Measurements from ENCODE around the gene PARP9.

DNA sequence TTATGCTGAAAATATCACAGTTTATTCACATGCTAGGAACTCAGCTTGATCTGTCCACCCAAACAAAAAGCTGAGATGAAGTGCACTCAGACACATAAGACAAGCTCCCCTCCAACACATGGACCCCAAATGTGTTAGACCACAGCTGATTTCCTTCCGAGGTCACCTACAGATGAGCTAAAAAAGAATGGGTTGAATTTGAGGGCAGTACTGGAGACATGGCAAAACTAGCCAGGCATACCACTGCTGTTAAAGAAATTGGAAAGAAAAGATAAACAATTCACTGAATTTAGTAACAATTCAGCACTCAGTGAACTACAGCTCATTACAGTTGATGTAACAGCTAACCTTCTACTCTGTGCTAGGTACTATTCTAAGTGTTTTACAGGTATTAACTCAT lies 15.5 kb downstream of the PARP9 start:
- TF ChIP-seq, protein P1, sequence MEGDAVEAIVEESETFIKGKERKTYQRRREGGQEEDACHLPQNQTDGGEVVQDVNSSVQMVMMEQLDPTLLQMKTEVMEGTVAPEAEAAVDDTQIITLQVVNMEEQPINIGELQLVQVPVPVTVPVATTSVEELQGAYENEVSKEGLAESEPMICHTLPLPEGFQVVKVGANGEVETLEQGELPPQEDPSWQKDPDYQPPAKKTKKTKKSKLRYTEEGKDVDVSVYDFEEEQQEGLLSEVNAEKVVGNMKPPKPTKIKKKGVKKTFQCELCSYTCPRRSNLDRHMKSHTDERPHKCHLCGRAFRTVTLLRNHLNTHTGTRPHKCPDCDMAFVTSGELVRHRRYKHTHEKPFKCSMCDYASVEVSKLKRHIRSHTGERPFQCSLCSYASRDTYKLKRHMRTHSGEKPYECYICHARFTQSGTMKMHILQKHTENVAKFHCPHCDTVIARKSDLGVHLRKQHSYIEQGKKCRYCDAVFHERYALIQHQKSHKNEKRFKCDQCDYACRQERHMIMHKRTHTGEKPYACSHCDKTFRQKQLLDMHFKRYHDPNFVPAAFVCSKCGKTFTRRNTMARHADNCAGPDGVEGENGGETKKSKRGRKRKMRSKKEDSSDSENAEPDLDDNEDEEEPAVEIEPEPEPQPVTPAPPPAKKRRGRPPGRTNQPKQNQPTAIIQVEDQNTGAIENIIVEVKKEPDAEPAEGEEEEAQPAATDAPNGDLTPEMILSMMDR (IDR thresholded peaks at IDR 0.05 in 2 of 3, conservative IDR thresholded peaks at IDR 0.05 in 1 of 3; ENCODE audit: control insufficient read depth in 2 of 3, extremely low read depth in 1 of 3, insufficient read depth in 1 of 3, low read depth in 3 of 3, low read length in 3 of 3), result no peak
- no peak for TF ChIP-seq HDAC6 (IDR thresholded peaks at IDR 0.05; ENCODE audit: unreplicated experiment)
- no peak for TF ChIP-seq FOXK2 (IDR thresholded peaks at IDR 0.05)
- TF ChIP-seq TARDBP (IDR thresholded peaks at IDR 0.05; ENCODE audit: borderline replicate concordance), result no peak
- no peak for TF ChIP-seq TAF1 (IDR thresholded peaks at IDR 0.05; ENCODE audit: borderline replicate concordance, low read depth, low read length)

Data from GM12878 (cell line).